ENCODE results near the gene CEP250.

GRCh38 chr20:35446356-35447078 is 8.9 kb upstream of the CEP250 start:
- no peak for TF ChIP-seq SP1 (IDR thresholded peaks at IDR 0.05)
- TF ChIP-seq FOXM1 (IDR thresholded peaks at IDR 0.05; ENCODE audit: borderline replicate concordance) = no peak
- TF ChIP-seq FOXK2 (IDR thresholded peaks at IDR 0.05) = no peak
- TF ChIP-seq ZNF384 (IDR thresholded peaks at IDR 0.05) = no peak
- no peak for TF ChIP-seq LEF1 (IDR thresholded peaks at IDR 0.05; ENCODE audit: borderline replicate concordance)
- TF ChIP-seq ELF4 (IDR thresholded peaks at IDR 0.05) = no peak
- TF ChIP-seq HDGF (IDR thresholded peaks at IDR 0.05; ENCODE audit: borderline replicate concordance) = no peak
